ENCODE measurements around the gene STPG3.
A peak's percentile ranks its signal among the peaks of the same experiment; 100 is the strongest.
"Not testable (repeated sequence)": the region's sequence is repeated elsewhere in the genome, so short reads cannot be mapped to it uniquely, and the experiment has no call there.

The STPG3 gene

GRCh38 chr9:137233143-137233980 lies 17.7 kb upstream of the STPG3 start:
- no peak for DNase-seq (ENCODE audit: low read depth in 2 of 2)

GRCh38 chr9:137234055-137234697 lies 16.9 kb upstream of the STPG3 start:
- DNase-seq (ENCODE audit: low read depth in 2 of 2), result no peak

- DNase-seq (ENCODE audit: low read depth in 2 of 2), result no peak
Measured at GRCh38 chr9:137234758-137235423, 16.2 kb upstream of the STPG3 start.

- no peak for DNase-seq (ENCODE audit: low read depth in 2 of 2)
Measured at GRCh38 chr9:137235424-137236237, 15.5 kb upstream of the STPG3 start.

- DNase-seq (ENCODE audit: low read depth in 2 of 2), result peak; percentile 79 to 93
Measured at GRCh38 chr9:137236238-137236935, 14.7 kb upstream of the STPG3 start.

- DNase-seq (ENCODE audit: low read depth in 2 of 2), result no peak
Measured at GRCh38 chr9:137236936-137237421, 14.1 kb upstream of the STPG3 start.

- no peak for DNase-seq (ENCODE audit: low read depth in 2 of 2)
Measured at GRCh38 chr9:137237759-137238726, 13.0 kb upstream of the STPG3 start.

GRCh38 chr9:137239541-137240200 lies 11.4 kb upstream of the STPG3 start:
- DNase-seq (ENCODE audit: low read depth in 2 of 2), result not testable (repeated sequence)

- DNase-seq (ENCODE audit: low read depth in 2 of 2), result peak in 1 of 2 experiments; percentile 58
Measured at GRCh38 chr9:137240318-137240840, 10.7 kb upstream of the STPG3 start.

- peak; percentile 93 to 96 for DNase-seq (ENCODE audit: low read depth in 2 of 2)
Measured at GRCh38 chr9:137240841-137241489, 10.1 kb upstream of the STPG3 start, which contains the start of gene TUBB4B. Gene TUBB4B, plus strand, starts transcription at chr9:137241287. Its CDS starts 74 bp downstream, at chr9:137241361.

GRCh38 chr9:137241490-137242268 lies 9.4 kb upstream of the STPG3 start:
- peak; percentile 32 to 41 for DNase-seq (ENCODE audit: low read depth in 2 of 2)

GRCh38 chr9:137242269-137243203 lies 8.6 kb upstream of the STPG3 start:
- DNase-seq (ENCODE audit: low read depth in 2 of 2), result no peak

- DNase-seq (ENCODE audit: low read depth in 2 of 2), result not testable (repeated sequence)
Measured at GRCh38 chr9:137243266-137243625, 7.8 kb upstream of the STPG3 start.

- DNase-seq (ENCODE audit: low read depth in 2 of 2), result no peak
Measured at GRCh38 chr9:137243626-137244485, 7.2 kb upstream of the STPG3 start.

Measured in stimulated activated CD4-positive, alpha-beta T cell treated with anti-CD3 and anti-CD28 coated beads, Interleukin-12 subunit alpha, Interleukin-12 subunit beta, amount 100 ng/mL, for 24 hours (primary cell).